Fibroblast of the aortic adventitia (primary cell): ENCODE results near the gene RPS15A. TPM values are rescaled to one million over a fixed set of nuclear protein-coding genes. Genes with fewer than 3 reads are reported as not detected.
A peak's percentile ranks its signal among the peaks of the same experiment; 100 is the strongest.
"Not testable (repeated sequence)": the region's sequence is repeated elsewhere in the genome, so short reads cannot be mapped to it uniquely, and the experiment has no call there.

Experiments used
- DNase-seq: peaks from one replicate; pipeline ENCODE4 v3.0.0-alpha.2; 2010; ENCODE audit warnings: low read depth
- H3K4me3 ChIP-seq: 2 replicates; pipeline ENCODE4 v1.5.1; 2011; ENCODE audit warnings: low read depth, mild to moderate bottlenecking, control low read depth, low read length, moderate library complexity
- total RNA-seq: library from RNA; depleted of rRNA; stranded (reverse); fragments of >200 nt; gene quantifications from 2 replicates; pipeline ENCODE4 v1.2.3, GENCODE V29; 2012; ENCODE audit warnings: low replicate concordance
- TF ChIP-seq, protein P1 (sequence below): IDR thresholded peaks from 2 replicates; pipeline ENCODE4 v1.5.1; 2011; ENCODE audit warnings: mild to moderate bottlenecking, low read length, control low read depth, inconsistent platforms; ENCODE audit not compliant: insufficient read depth

The RPS15A gene
- total RNA-seq, 1 donor = 2,964 TPM

DNA sequence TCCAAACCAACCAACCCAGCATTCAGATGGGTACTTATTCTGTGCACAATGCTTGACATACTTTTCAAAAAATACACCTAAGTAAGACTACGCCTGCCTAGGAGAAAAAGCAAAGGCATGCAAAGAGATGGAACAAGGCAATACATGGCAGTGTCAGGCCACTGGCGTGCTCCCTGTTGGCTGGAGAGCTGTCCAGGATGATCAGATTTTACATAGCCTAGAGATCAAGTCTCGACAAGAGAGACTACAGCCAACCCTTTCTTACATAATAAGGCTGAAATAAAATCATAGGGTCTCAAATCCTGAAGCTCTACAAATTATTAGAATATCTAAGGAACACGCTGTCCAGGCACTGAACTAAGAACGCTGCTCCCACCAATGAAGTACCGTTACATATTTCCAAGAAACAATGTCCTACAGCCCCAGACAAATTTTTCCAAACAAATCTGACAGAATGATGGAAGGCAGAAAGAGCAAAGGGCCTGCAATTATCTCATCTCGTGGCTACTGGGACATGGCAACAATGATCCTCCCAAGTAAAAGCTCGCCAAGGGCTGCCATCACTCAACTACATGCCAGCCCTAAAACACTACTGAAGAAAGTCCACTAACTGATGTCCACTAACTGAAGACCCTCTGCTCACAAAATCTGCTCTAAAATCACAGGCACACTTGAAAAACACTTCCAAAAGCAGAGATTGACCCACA is 5.1 kb downstream of the RPS15A start:
- peak overlapping the region; percentile 29 for H3K4me3 ChIP-seq
- TF ChIP-seq, protein P1, sequence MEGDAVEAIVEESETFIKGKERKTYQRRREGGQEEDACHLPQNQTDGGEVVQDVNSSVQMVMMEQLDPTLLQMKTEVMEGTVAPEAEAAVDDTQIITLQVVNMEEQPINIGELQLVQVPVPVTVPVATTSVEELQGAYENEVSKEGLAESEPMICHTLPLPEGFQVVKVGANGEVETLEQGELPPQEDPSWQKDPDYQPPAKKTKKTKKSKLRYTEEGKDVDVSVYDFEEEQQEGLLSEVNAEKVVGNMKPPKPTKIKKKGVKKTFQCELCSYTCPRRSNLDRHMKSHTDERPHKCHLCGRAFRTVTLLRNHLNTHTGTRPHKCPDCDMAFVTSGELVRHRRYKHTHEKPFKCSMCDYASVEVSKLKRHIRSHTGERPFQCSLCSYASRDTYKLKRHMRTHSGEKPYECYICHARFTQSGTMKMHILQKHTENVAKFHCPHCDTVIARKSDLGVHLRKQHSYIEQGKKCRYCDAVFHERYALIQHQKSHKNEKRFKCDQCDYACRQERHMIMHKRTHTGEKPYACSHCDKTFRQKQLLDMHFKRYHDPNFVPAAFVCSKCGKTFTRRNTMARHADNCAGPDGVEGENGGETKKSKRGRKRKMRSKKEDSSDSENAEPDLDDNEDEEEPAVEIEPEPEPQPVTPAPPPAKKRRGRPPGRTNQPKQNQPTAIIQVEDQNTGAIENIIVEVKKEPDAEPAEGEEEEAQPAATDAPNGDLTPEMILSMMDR = no peak
- peak; percentile 42 for DNase-seq

DNA sequence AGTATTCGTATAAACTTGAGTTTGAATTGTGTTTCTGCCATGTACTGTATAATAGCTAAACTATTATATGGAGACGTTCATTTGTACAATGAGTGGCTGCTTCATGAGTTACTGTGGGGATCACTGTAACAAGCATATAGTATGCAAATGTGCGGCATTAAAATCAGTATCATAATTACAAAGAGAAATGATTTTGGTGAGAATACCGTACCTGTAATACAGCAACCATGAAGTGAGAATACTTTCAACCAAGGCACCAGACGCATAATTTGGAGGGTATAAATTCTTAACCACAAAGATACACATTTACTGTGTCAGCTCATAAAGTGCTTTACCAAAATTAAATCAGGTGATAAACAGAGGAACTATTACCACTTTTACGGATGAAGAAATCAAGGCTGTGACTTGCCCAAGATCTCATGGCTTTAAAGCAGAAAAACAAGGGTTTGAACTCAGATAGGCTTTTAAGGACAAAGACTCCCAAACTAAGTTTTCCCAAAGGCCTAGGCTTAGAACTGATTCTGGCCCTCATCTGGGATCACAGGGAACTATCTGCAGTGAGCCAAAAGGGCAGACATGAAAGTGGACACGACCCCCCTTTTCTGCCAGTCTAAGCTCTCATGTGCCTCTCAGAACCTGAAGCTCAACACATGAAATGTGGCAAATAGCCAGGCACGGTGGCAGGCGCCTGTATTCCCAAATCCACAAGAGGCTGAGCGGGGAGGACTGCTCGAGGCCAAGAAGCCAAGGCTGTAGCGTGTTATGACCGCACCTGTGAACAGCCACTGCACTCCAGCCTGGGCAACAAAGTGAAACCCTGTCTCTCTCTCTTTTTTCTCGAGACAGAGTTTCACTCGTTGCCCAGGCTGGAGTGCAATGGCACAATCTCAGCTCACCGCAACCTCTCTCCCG is 6.4 kb downstream of the RPS15A start:
- no peak overlapping the region for H3K4me3 ChIP-seq
- TF ChIP-seq, protein P1 = no peak
- no peak for DNase-seq

DNA sequence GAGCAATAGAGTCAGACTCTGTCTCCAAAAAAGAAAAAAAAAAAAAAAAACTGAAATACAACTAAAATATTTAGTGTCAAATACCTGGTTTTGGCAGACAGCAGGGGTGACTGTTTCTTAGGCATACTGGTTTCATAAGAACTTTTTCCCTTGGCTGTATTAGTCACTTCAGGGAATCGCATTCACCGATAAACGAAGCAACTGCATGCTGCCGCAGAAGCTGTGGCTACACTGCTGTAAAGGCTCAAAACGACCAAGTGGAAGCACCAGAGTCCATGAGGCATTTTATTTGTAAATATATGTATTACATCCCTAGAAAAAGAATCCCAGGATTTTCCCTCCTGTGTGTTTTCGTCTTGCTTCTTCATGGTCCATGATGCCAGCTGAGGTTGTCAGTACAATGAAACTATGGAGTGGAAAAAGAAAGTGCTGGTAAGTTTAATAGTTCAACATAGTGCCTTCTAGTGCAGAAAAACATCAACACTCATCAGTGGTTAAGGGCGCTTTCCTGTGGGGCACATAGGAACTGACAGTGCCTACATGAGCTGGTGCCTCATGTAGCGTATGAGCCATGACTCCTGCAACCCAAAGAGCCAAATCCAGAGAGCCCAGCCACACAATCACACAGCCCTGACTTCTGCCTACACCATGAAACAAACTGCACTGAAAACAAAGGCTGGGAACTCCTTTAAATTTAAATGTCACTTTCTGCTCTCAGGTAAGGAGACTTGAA is 7.3 kb downstream of the RPS15A start:
- DNase-seq = no peak
- H3K4me3 ChIP-seq = no peak overlapping the region
- TF ChIP-seq, protein P1 = no peak

DNA sequence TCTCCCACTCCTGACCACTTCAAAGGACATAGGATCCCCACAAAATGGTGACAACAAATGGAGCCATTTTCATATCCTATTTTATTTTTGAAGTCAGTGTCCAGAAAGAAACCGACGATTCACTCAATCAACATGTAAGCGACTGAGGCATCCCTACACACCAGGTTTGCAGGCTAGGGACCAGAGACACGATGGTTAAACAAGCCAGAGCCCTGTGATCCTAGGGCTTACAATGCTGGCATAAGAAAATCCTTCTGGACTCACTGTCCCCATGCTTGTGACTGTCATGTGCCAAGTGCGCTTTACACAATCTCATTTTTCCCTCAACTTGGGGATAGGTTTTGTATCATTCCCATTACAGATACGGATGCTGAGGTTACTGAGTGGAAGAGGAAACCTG is 8.9 kb downstream of the RPS15A start:
- not testable (repeated sequence) for H3K4me3 ChIP-seq, DNase-seq

DNA sequence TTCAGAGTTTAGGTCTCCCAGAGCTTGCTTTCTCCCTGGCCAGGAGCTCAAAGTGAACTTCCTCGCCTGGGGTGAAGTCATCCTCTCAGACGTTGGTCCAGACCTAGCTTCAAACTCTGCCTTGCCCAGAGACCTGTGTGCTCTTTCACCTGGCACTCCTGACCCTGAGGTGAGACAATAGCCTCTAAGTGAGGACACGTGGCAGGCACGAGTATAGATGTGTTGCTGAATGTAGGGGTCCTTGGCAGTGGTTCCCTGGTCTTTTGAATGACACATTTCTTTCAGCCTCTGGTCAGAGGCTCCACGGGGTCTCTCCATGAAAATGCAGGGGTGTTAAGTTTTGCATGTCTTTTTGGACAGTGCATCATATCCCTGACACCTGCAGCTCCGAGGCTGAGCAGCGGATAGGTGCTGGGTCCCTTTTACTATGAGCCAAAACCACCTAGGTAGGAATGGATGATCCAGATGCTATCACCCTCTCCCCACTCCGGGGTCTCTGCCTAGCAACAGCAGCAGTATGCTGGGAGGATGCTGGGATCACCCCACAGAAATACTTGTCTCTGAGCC is 9.6 kb downstream of the RPS15A start:
- not testable (repeated sequence) for H3K4me3 ChIP-seq, DNase-seq

DNA sequence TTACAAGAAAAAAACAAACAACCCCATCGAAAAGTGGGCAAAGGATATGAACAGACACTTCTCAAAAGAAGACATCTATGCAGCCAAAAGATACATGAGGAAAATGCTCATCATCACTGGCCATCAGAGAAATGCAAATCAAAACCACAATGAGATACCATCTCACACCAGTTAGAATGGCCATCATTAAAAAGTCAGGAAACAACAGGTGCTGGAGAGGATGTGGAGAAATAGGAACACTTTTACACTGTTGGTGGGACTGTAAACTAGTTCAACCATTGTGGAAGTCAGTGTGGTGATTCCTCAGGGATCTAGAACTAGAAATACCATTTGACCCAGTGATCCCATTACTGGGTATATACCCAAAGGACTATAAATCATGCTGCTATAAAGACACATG is 12.5 kb downstream of the RPS15A start:
- not testable (repeated sequence) for H3K4me3 ChIP-seq

DNA sequence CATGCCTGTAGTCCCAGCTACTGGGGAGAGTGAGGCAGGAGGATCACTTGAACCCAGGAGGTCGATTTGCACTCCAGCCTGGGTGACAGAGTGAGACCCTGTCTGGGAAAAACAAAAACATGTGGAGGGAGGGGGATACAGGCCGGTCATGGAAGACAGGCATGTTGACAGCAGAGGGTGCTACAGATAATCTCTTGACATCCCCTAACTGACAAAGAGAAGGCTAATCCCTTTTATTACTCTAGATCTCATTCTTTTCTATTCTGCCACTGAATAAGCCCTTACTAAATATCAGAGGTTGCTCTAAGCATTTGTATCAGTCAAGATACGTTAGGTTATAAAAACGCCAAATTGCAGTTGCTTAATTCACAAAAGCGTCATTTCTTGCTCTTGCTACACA is 13.8 kb downstream of the RPS15A start:
- DNase-seq, H3K4me3 ChIP-seq: not testable (repeated sequence)

More for the DNA sequence above, 12.5 kb downstream of the RPS15A start:
- not testable (repeated sequence) for DNase-seq

DNA sequence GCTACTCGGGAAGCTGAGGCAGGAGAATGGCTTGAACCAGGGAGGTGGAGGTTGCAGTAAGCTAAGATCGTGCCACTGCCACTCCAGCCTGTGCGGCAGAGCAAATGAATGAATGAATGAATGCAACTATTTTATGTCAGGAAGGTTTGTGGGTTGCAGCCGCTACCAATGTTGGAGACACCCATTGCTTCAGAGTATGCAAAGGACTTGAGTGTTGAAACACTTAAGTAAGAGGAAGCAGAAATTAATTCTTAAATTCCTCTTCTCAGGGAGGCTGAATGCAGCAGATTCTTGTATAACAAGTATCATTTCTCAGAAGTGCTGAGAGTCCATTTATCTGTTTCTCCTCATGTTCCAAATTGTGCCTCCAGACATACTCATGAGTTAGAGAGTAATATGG is 15.5 kb downstream of the RPS15A start:
- not testable (repeated sequence) for DNase-seq, H3K4me3 ChIP-seq

DNA sequence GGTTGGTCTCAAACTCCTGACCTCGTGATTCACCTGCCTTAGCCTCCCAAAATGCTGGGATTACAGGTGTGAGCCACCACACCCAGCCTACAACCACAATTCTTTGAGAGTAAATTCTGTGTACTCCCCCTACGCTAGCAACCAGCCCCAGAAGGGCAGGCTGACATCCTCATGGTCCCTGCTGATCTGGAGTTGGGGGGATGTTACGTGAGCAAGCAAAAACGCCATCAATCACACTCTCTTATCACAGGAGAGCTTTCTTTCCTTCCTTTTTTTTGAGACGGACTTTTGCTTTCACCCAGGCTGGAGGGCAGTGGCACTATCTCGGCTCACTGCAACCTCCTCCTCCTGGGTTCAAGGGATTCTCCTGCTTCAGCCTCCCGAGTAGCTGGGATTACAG is 18.0 kb downstream of the RPS15A start:
- not testable (repeated sequence) for DNase-seq, H3K4me3 ChIP-seq

DNA sequence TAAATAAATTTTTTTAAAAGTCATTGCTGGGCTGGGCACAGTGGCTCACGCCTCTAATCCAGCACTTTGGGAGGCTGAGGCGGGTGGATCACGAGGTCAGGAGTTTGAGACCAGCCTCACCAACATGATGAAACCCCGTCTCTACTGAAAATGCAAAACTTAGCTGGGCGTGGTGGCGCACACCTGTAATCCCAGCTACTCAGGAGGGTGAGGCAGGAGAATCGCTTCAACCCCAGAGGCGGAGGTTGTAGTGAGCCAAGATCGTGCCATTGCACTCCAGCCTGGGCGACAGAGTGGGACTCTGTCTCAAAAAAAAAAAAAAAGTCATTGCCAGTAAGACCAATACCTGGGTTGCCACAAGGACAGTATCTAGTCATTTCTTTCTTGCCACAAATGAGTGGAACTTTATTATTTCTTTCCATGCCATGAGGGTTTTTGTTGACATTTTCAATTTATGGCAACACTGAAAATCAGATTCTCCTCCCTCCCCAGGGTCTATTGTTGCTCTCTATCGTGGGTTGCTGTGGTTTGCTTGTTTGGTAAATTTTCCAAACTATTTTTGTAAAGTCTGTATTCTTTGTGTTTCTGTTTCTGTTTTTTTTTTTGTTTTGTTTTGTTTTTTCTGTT is 19.7 kb downstream of the RPS15A start:
- DNase-seq, H3K4me3 ChIP-seq: not testable (repeated sequence)

DNA sequence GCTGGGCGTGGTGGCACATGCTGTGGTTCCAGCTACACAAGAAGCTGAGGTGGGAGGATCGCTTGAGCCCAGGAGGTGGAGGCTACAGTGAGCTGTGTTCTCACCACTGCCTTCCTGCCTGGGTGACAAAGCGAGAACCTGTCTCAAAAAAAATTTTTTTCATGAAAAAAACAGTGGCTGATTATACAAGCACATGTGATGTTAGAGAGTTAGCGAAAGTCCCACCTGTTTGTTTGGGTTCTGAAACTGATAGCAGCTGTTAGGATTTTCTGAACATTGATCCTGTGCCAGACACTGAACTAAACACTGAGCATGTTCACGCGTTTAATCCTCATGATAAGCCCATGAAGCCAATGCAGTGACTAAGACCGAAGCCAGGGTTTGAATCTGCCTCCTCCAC is 22.9 kb downstream of the RPS15A start:
- not testable (repeated sequence) for DNase-seq, H3K4me3 ChIP-seq

DNA sequence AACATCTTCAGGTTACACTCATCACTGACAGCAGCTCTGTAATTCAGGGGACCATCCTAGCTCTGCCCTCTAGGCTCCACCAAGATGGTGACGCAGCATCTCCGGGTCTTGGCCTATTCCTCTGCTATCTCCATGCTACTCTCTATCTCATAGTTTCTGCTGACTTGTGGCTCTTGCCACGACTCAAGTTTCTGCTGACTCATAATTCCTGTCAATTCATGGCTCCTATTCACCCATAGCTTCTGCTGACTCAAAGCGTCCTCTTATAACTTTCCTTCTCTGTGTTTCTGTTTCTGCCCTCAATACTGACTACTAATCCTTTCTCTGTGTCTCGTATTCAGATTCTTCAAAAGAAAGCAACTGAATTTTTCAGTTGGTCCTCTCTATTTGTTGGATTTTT is 27.4 kb downstream of the RPS15A start:
- not testable (repeated sequence) for DNase-seq, H3K4me3 ChIP-seq
